Measurements from ENCODE around the gene GOLPH3L. TPM values are rescaled to one million over a fixed set of nuclear protein-coding genes. Genes with fewer than 3 reads are reported as not detected.
"Not testable (repeated sequence)": the region's sequence is repeated elsewhere in the genome, so short reads cannot be mapped to it uniquely, and the experiment has no call there.

The GOLPH3L gene
- total RNA-seq, 4 donors from 2014 or later, result 18.5 to 27.9 (median 21.0) TPM

DNA sequence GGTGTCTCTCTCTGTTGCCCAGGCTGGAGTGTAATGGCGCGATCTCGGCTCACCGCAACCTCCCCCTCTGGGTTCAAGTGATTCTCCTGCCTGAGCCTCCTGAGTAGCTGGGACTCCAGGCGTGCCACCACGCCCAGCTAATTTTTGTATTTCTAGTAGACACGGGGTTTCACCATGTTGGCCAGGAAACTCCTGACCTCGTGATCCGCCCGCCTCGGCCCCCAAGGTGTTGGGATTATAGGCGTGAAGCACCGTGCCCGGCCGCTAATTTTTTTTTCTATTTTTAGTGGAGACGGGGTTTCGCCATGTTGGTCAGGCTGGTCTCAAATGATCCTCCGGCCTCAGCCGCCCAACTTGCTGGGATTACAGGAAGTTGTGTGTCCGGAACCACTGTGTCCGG, 23.1 kb upstream of the GOLPH3L start:
- TF ChIP-seq, protein P1, sequence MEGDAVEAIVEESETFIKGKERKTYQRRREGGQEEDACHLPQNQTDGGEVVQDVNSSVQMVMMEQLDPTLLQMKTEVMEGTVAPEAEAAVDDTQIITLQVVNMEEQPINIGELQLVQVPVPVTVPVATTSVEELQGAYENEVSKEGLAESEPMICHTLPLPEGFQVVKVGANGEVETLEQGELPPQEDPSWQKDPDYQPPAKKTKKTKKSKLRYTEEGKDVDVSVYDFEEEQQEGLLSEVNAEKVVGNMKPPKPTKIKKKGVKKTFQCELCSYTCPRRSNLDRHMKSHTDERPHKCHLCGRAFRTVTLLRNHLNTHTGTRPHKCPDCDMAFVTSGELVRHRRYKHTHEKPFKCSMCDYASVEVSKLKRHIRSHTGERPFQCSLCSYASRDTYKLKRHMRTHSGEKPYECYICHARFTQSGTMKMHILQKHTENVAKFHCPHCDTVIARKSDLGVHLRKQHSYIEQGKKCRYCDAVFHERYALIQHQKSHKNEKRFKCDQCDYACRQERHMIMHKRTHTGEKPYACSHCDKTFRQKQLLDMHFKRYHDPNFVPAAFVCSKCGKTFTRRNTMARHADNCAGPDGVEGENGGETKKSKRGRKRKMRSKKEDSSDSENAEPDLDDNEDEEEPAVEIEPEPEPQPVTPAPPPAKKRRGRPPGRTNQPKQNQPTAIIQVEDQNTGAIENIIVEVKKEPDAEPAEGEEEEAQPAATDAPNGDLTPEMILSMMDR (IDR thresholded peaks at IDR 0.05), result no peak
- TF ChIP-seq EP300 (IDR thresholded peaks at IDR 0.05) (no peak), POLR2AphosphoS5 (IDR thresholded peaks at IDR 0.05) (no peak)
- H3K4me3 ChIP-seq, result no peak overlapping the region
- no peak for ATAC-seq

DNA sequence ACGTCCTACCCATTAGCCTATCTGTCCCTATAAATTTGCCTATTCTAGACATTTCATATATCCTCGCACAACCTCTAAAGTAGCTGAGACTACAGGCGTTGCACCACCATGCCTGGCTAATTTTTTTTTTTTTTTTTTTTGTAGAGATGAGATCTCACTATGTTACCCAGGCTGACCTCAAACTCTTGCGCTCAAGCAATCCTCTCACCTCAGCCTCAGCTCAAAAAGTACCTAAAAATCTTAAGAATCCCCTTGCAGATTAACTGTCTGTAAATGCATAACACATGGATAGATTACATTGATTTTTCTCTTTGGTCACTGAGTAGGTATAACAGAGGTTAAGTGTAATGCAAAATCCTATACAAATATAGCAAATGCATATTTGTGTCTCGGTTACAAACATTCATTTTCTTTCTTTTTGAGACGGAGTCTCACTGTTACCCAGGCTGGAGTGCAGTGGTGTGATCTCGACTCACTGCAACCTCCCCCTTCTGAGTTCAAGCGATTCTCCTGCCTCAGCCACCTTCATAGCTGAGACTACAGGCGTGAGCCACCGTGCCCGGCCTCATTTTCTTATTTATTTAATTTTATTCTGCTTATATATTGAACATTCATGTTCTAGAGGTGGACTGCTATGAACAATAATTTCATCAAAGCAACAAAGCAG, 21.4 kb upstream of the GOLPH3L start:
- H3K36me3 ChIP-seq, result no peaks in the 10 kb centered on the region
- H3K9me3 ChIP-seq, result no peaks in the 10 kb centered on the region
- no peak overlapping the region for H3K4me3 ChIP-seq
- H3K4me1 ChIP-seq, result no peaks in the 10 kb centered on the region
- no peak for ATAC-seq
- no peaks in the 10 kb centered on the region for H3K27me3 ChIP-seq
- TF ChIP-seq POLR2A (IDR thresholded peaks at IDR 0.05) (no peak), POLR2AphosphoS5 (IDR thresholded peaks at IDR 0.05) (no peak), EP300 (IDR thresholded peaks at IDR 0.05) (no peak)
- TF ChIP-seq, protein P1 (IDR thresholded peaks at IDR 0.05), result no peak
- H3K27ac ChIP-seq, result no peak overlapping the region
- WGBS, 2 donors (ENCODE audit: low coverage in 1 of 2), result 70% methylated on average over 6 to 11 of the region's 11 CpGs

More for the DNA sequence above, 23.1 kb upstream of the GOLPH3L start:
- Histone ChIP-seq H3K27ac (no peak overlapping the region), H3K36me3 (no peaks in the 10 kb centered on the region), H3K9me3 (no peaks in the 10 kb centered on the region), H3K4me1 (no peaks in the 10 kb centered on the region), H3K27me3 (no peaks in the 10 kb centered on the region)
- 90 to 100% methylated on average over 2 to 21 of the region's 21 CpGs for WGBS, 2 donors (ENCODE audit: low coverage in 1 of 2)

DNA sequence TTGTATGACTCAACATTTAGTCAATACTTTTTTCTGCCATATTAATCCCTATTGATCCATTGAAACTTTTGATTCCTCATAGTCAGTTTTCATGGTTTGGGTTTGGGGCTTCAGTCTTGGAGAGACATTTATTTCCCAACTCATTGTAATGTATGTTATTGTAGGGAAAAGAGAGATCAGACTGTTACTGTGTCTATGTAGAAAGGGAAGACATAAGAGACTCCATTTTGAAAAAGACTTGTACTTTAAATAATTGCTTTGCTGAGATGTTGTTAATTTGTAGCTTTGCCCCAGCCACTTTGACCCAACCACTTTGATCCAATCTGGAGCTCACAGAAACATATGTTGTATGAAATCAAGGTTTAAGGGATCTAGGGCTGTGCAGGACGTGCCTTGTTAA, 12.1 kb upstream of the GOLPH3L start:
- ATAC-seq, H3K36me3 ChIP-seq: not testable (repeated sequence)
- WGBS, 2 donors (ENCODE audit: low coverage in 1 of 2), result 71% methylated on average over 1 of the region's 1 CpG; no CpG with 5 or more reads in 1 of the 2 donors

DNA sequence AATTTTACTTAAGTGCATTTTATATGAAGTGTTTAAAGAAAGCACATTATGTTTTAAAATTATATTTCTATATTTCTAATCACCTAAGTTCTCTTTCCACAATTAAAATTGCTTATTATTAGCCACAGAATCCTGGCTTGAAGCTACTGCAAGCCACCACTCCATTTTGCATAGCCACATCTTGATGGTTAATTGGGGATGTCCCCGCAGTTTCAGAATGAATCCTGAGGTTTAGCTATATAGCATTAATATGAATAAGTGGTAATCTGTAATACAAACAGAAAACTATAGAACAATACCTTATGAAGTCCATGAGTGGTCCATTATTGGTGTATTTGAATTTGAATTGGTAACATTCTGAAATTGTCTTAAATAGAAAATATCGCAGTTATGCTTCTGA, 11.6 kb upstream of the GOLPH3L start:
- TF ChIP-seq POLR2AphosphoS5 (IDR thresholded peaks at IDR 0.05) (no peak), EP300 (IDR thresholded peaks at IDR 0.05) (no peak), POLR2A (IDR thresholded peaks at IDR 0.05) (no peak)
- TF ChIP-seq, protein P1 (IDR thresholded peaks at IDR 0.05), result no peak
- H3K27me3 ChIP-seq, result no peaks in the 10 kb centered on the region
- H3K9me3 ChIP-seq, result no peaks in the 10 kb centered on the region
- 90 to 93% methylated on average over 2 of the region's 2 CpGs for WGBS, 2 donors (ENCODE audit: low coverage in 1 of 2)
- no peaks in the 10 kb centered on the region for H3K4me1 ChIP-seq
- no peak overlapping the region for H3K4me3 ChIP-seq
- no peak for ATAC-seq
- H3K36me3 ChIP-seq, result no peaks in the 10 kb centered on the region
- H3K27ac ChIP-seq, result no peak overlapping the region

More for the DNA sequence above, 12.1 kb upstream of the GOLPH3L start:
- not testable (repeated sequence) for H3K9me3 ChIP-seq, H3K4me1 ChIP-seq, H3K27me3 ChIP-seq, H3K27ac ChIP-seq, H3K4me3 ChIP-seq

DNA sequence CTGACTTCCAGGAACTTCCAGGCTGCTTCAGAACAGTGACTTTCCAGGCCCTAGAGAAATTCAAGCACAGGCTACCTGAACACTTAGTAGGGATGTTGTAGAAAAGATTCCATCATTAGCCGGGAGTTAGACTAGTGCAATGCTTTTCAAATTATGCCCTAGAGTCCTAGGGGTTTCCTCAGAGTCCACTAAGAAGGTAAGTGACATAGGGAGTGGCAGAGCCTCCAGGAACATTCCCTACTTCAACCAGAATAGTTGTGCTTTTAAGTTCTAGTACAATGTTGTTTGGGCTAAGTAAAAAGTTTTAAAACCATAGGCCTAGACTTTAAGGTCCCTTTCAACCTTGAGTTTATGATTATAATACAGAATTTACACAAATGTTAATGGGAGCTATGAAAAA, 9.1 kb upstream of the GOLPH3L start:
- ATAC-seq, result no peak
- Histone ChIP-seq H3K4me3 (no peak overlapping the region), H3K36me3 (no peaks in the 10 kb centered on the region), H3K4me1 (no peaks in the 10 kb centered on the region), H3K9me3 (no peaks in the 10 kb centered on the region), H3K27ac (no peak overlapping the region), H3K27me3 (no peaks in the 10 kb centered on the region)
- TF ChIP-seq POLR2A (IDR thresholded peaks at IDR 0.05), result no peak
- TF ChIP-seq EP300 (IDR thresholded peaks at IDR 0.05), result no peak
- TF ChIP-seq, protein P1 (IDR thresholded peaks at IDR 0.05), result no peak
- TF ChIP-seq POLR2AphosphoS5 (IDR thresholded peaks at IDR 0.05), result no peak
- WGBS, 2 donors (ENCODE audit: low coverage in 1 of 2), result 67 to 83% methylated on average over 1 of the region's 1 CpG

Data from gastroesophageal sphincter (tissue), 4 donors.